Measurements from ENCODE around the gene MAN2A2. TPM values are rescaled to one million over a fixed set of nuclear protein-coding genes. Genes with fewer than 3 reads are reported as not detected.

MAN2A2 gene
- total RNA-seq, 4 donors from 2014 or later, result 46.6 to 104 (median 48.2) TPM

GRCh38 chr15:90909976-90910375 is 6.9 kb downstream of the MAN2A2 start:
- no peak for TF ChIP-seq CTCF (IDR thresholded peaks at IDR 0.05; ENCODE audit: low read depth)

GRCh38 chr15:90910441-90911301 is 7.6 kb downstream of the MAN2A2 start:
- no peak for TF ChIP-seq CTCF (IDR thresholded peaks at IDR 0.05; ENCODE audit: low read depth)

GRCh38 chr15:90911302-90911623 is 8.2 kb downstream of the MAN2A2 start:
- no peak for TF ChIP-seq CTCF (IDR thresholded peaks at IDR 0.05; ENCODE audit: low read depth)

DNA sequence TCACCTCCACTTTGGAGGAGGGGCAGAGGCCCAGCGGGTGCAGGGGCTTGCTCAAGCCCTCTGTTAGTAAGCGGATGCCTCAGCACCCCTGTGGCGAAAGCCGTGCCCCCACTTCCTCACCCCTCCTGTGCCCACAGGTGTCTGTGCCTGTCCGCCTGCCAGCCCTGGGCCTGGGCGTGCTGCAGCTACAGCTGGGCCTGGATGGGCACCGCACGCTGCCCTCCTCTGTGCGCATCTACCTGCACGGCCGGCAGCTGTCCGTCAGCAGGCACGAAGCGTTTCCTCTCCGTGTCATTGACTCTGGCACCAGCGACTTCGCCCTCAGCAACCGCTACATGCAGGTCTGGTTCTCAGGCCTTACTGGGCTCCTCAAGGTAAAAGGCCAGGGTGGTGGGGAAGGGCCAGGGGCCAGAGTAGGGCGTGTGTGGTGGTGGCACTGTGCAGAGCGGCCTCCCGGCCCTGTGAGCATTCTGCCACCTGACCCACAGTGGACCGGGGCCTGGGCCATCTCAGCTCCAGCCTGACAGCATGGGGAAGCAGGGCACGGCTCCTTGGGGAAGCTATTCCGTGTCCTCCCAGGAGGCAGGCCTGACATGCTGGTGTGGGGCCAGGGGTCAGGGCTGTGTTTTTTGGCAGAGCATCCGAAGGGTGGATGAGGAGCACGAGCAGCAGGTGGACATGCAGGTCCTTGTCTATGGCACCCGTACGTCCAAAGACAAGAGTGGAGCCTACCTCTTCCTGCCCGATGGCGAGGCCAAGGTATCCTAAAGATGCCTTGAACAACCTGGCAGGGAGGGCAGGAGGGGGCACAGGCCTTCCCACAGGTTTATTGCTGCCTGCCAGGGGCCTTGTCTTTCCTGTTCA is 9.0 kb downstream of the MAN2A2 start:
- TF ChIP-seq CTCF (IDR thresholded peaks at IDR 0.05; ENCODE audit: low read depth), result no peak

DNA sequence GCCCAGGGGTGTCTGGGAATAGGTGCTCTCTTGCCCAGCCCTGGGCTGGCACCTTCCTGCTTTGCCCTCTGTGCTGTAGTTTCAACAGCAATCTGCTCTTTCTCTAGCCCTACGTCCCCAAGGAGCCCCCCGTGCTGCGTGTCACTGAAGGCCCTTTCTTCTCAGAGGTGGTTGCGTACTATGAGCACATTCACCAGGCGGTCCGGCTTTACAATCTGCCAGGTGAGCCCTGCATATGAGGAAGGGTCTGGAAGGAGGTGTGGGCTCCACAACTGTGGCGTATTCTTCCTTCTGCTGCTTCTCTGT is 9.6 kb downstream of the MAN2A2 start:
- no peak for TF ChIP-seq CTCF (IDR thresholded peaks at IDR 0.05; ENCODE audit: low read depth)

GRCh38 chr15:90913398-90913944 is 10.4 kb downstream of the MAN2A2 start:
- no peak for TF ChIP-seq CTCF (IDR thresholded peaks at IDR 0.05; ENCODE audit: low read depth)
